ENCODE results near the gene HERPUD1. TPM values are rescaled to one million over a fixed set of nuclear protein-coding genes. Genes with fewer than 3 reads are reported as not detected.
A peak's percentile ranks its signal among the peaks of the same experiment; 100 is the strongest.
"Not testable (repeated sequence)": the region's sequence is repeated elsewhere in the genome, so short reads cannot be mapped to it uniquely, and the experiment has no call there.

The HERPUD1 gene
- total and polyA plus RNA-seq, 2 donors from 2014 or later, result 209 to 234 TPM

GRCh38 chr16:56933828-56934598, 2.1 kb downstream of the HERPUD1 start:
- FAIRE-seq (no peak), DNase-seq (no peak)
- H3K4me1 ChIP-seq (ENCODE audit: control insufficient read depth in 2 of 3, insufficient read depth in 2 of 3, low read depth in 1 of 3, low read length in 3 of 3), result peaks cover 5 to 19% (median 18%) of the 10 kb centered on the region in 3 donors
- no peak for TF ChIP-seq CTCF (IDR thresholded peaks at IDR 0.05; ENCODE audit: borderline replicate concordance, extremely low read depth, insufficient read depth)
- H3K27ac ChIP-seq (ENCODE audit: low read depth in 2 of 2, low read length in 2 of 2), result peak overlapping the region; percentile 99
- no peaks in the 10 kb centered on the region for H3K27me3 ChIP-seq (ENCODE audit: control insufficient read depth, insufficient read depth, low read length)
- no peaks in the 10 kb centered on the region for H3K9me3 ChIP-seq (ENCODE audit: control insufficient read depth in 2 of 3, insufficient read depth in 1 of 3, low read length in 3 of 3)
- peaks cover 6 to 41% (median 31%) of the 10 kb centered on the region in 3 donors for H3K36me3 ChIP-seq (ENCODE audit: control insufficient read depth in 2 of 3, insufficient read depth in 3 of 3, low read length in 3 of 3)
- H3K4me3 ChIP-seq (ENCODE audit: low read length in 3 of 3), result peak overlapping the region; percentile 78 to 89 (median 87)
- intact Hi-C loops (cut with DNase I), result no loop called here
- H3K9ac ChIP-seq (ENCODE audit: low read length in 3 of 3), result peak overlapping the region; percentile 39 to 99 (median 95)

GRCh38 chr16:56934599-56935145, 2.7 kb downstream of the HERPUD1 start:
- H3K27me3 ChIP-seq (ENCODE audit: control insufficient read depth, insufficient read depth, low read length); H3K9me3 ChIP-seq (ENCODE audit: control insufficient read depth in 2 of 3, insufficient read depth in 1 of 3, low read length in 3 of 3); intact Hi-C loops (cut with DNase I); DNase-seq; FAIRE-seq: not testable (repeated sequence)
- Histone ChIP-seq H3K36me3 (ENCODE audit: control insufficient read depth in 2 of 3, insufficient read depth in 3 of 3, low read length in 3 of 3) (peaks cover 6 to 48% (median 38%) of the 10 kb centered on the region in 3 donors), H3K27ac (ENCODE audit: low read depth in 2 of 2, low read length in 2 of 2) (peak overlapping the region; percentile 26 to 99), H3K4me3 (ENCODE audit: low read length in 3 of 3) (peak overlapping the region; percentile 28 to 89 (median 87)), H3K9ac (ENCODE audit: low read length in 3 of 3) (peak overlapping the region; percentile 7 to 99 (median 95)), H3K4me1 (ENCODE audit: control insufficient read depth in 2 of 3, insufficient read depth in 2 of 3, low read depth in 1 of 3, low read length in 3 of 3) (peaks cover 5 to 19% (median 18%) of the 10 kb centered on the region in 3 donors)

GRCh38 chr16:56935201-56935600, 3.3 kb downstream of the HERPUD1 start:
- FAIRE-seq, result no peak
- peaks cover 6 to 53% (median 43%) of the 10 kb centered on the region in 3 donors for H3K36me3 ChIP-seq (ENCODE audit: control insufficient read depth in 2 of 3, insufficient read depth in 3 of 3, low read length in 3 of 3)

More at GRCh38 chr16:56935201-56935600, 3.3 kb downstream of the HERPUD1 start:
- no peak for TF ChIP-seq CTCF (IDR thresholded peaks at IDR 0.05; ENCODE audit: borderline replicate concordance, extremely low read depth, insufficient read depth)
- Histone ChIP-seq H3K4me1 (ENCODE audit: control insufficient read depth in 2 of 3, insufficient read depth in 2 of 3, low read depth in 1 of 3, low read length in 3 of 3) (peaks cover 5 to 20% (median 18%) of the 10 kb centered on the region in 3 donors), H3K9ac (ENCODE audit: low read length in 3 of 3) (peak overlapping the region in 2 of 3 donors; percentile 13 to 24), H3K9me3 (ENCODE audit: control insufficient read depth in 2 of 3, insufficient read depth in 1 of 3, low read length in 3 of 3) (no peaks in the 10 kb centered on the region), H3K4me3 (ENCODE audit: low read length in 3 of 3) (peak overlapping the region in 2 of 3 donors; percentile 38 to 76), H3K27ac (ENCODE audit: low read depth in 2 of 2, low read length in 2 of 2) (peak overlapping the region; percentile 14 to 35), H3K27me3 (ENCODE audit: control insufficient read depth, insufficient read depth, low read length) (no peaks in the 10 kb centered on the region)
- peak in 1 of 5 donors; percentile 14 for DNase-seq
- intact Hi-C loops (cut with DNase I), result no loop called here

All from kidney (tissue), 14 donors.